Measurements from ENCODE around the gene MSGN1. TPM values are rescaled to one million over a fixed set of nuclear protein-coding genes. Genes with fewer than 3 reads are reported as not detected.

Gene MSGN1
- total RNA-seq, 1 experiment from 2014 or later = not detected

GRCh38 chr2:17830053-17831034 is 14.1 kb downstream of the MSGN1 start:
- no peaks in the 10 kb centered on the region for H3K9me3 ChIP-seq (ENCODE audit: control insufficient read depth in 1 of 2, insufficient read depth in 1 of 2, low read depth in 1 of 2, low read length in 2 of 2)
- H3K27ac ChIP-seq (ENCODE audit: low read depth, low read length) = no peak overlapping the region
- intact Hi-C loops (cut with micrococcal nuclease) = loop anchor here (5.0 kb wide), 2 partner anchors 358 to 1058 kb away; no protein-coding TSS in a partner anchor
- ChIA-PET CTCF (interaction anchor here (1.4 kb wide), 1 partner anchor 9 kb away, joined by 3 read pairs; no protein-coding TSS in a partner anchor), RAD21 (ENCODE audit: low non-redundant PET in 1 of 2, low total read pairs in 2 of 2, uncharacterized antibody in 2 of 2, unreplicated experiment in 2 of 2) (no interaction called here), POLR2A (no interaction called here)
- H3K4me3 ChIP-seq (replicated peaks in 1 of 2; ENCODE audit: low read depth in 1 of 2, low read length in 2 of 2) = peak overlapping the region in 1 of 2 experiments; percentile 40; a peak in 3 of 4 replicates
- H4K20me1 ChIP-seq (ENCODE audit: insufficient read depth) = no peaks in the 10 kb centered on the region
- DNase-seq (ENCODE audit: low read depth, low spot score) = peak; percentile 82
- peaks cover 0 to 10% of the 10 kb centered on the region in 2 experiments; a peak in 1 of 4 replicates for H3K4me1 ChIP-seq (ENCODE audit: control insufficient read depth in 1 of 2, insufficient read depth in 2 of 2, low read length in 2 of 2)
- no peak overlapping the region for H3K9ac ChIP-seq (ENCODE audit: low read length)
- no peaks in the 10 kb centered on the region for H3K36me3 ChIP-seq (ENCODE audit: control insufficient read depth in 1 of 2, insufficient read depth in 2 of 2, low read length in 2 of 2)
- no peaks in the 10 kb centered on the region for H3K9me2 ChIP-seq (ENCODE audit: insufficient read depth)
- H3K79me2 ChIP-seq (ENCODE audit: insufficient read depth, low read length) = no peaks in the 10 kb centered on the region
- peak; percentile 100 for ATAC-seq
- BruUV-seq (replicated peaks) = no TSS peak
- no peaks in the 10 kb centered on the region for H3K27me3 ChIP-seq (ENCODE audit: insufficient read depth, low read length)
- peak overlapping the region; percentile 73 for H3K4me2 ChIP-seq (ENCODE audit: low read length)
- H2AFZ ChIP-seq (ENCODE audit: low read depth, low read length, poor library complexity, severe bottlenecking) = peak overlapping the region; percentile 97
- TF ChIP-seq EZH2phosphoT487 (IDR thresholded peaks at IDR 0.05; ENCODE audit: borderline replicate concordance) (no peak), ELF1 (IDR thresholded peaks at IDR 0.05; ENCODE audit: borderline replicate concordance, low read depth) (no peak), SIN3A (IDR thresholded peaks at IDR 0.05; ENCODE audit: low read depth) (no peak), JUND (IDR thresholded peaks at IDR 0.05) (no peak), YY1 (IDR thresholded peaks at IDR 0.05; ENCODE audit: extremely low read depth, insufficient replicate concordance, low read depth, low read length) (peak; percentile 54), EGR1 (IDR thresholded peaks at IDR 0.05; ENCODE audit: low read depth) (no peak), POLR2A (IDR thresholded peaks at IDR 0.05; ENCODE audit: borderline replicate concordance, extremely low read depth, insufficient read depth, insufficient read length) (no peak), SP1 (IDR thresholded peaks at IDR 0.05; ENCODE audit: low read depth) (peak; percentile 49; the same call in 1 of the 2 replicates), CEBPB (IDR thresholded peaks at IDR 0.05; ENCODE audit: low read depth) (no peak), RAD21 (IDR thresholded peaks at IDR 0.05; ENCODE audit: low read depth) (peak; percentile 74), TCF7L2 (IDR thresholded peaks at IDR 0.05; ENCODE audit: borderline replicate concordance, extremely low read depth, insufficient read depth, insufficient read length) (no peak), ZNF274 (IDR thresholded peaks at IDR 0.05; ENCODE audit: low read depth, low read length) (no peak), FOSL1 (IDR thresholded peaks at IDR 0.05; ENCODE audit: low read depth) (no peak), ZFX (IDR thresholded peaks at IDR 0.05) (no peak)
- TF ChIP-seq, protein P1, sequence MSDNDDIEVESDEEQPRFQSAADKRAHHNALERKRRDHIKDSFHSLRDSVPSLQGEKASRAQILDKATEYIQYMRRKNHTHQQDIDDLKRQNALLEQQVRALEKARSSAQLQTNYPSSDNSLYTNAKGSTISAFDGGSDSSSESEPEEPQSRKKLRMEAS (IDR thresholded peaks at IDR 0.05) = peak; percentile 70
- TF ChIP-seq, protein P2, sequence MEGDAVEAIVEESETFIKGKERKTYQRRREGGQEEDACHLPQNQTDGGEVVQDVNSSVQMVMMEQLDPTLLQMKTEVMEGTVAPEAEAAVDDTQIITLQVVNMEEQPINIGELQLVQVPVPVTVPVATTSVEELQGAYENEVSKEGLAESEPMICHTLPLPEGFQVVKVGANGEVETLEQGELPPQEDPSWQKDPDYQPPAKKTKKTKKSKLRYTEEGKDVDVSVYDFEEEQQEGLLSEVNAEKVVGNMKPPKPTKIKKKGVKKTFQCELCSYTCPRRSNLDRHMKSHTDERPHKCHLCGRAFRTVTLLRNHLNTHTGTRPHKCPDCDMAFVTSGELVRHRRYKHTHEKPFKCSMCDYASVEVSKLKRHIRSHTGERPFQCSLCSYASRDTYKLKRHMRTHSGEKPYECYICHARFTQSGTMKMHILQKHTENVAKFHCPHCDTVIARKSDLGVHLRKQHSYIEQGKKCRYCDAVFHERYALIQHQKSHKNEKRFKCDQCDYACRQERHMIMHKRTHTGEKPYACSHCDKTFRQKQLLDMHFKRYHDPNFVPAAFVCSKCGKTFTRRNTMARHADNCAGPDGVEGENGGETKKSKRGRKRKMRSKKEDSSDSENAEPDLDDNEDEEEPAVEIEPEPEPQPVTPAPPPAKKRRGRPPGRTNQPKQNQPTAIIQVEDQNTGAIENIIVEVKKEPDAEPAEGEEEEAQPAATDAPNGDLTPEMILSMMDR (IDR thresholded peaks at IDR 0.05 in 2 of 3, conservative IDR thresholded peaks at IDR 0.05 in 1 of 3; ENCODE audit: borderline replicate concordance in 1 of 3, insufficient read depth in 1 of 3, low read depth in 2 of 3, low read length in 2 of 3) = peak; percentile 94 to 98 (median 97)
- TF ChIP-seq, protein P3, sequence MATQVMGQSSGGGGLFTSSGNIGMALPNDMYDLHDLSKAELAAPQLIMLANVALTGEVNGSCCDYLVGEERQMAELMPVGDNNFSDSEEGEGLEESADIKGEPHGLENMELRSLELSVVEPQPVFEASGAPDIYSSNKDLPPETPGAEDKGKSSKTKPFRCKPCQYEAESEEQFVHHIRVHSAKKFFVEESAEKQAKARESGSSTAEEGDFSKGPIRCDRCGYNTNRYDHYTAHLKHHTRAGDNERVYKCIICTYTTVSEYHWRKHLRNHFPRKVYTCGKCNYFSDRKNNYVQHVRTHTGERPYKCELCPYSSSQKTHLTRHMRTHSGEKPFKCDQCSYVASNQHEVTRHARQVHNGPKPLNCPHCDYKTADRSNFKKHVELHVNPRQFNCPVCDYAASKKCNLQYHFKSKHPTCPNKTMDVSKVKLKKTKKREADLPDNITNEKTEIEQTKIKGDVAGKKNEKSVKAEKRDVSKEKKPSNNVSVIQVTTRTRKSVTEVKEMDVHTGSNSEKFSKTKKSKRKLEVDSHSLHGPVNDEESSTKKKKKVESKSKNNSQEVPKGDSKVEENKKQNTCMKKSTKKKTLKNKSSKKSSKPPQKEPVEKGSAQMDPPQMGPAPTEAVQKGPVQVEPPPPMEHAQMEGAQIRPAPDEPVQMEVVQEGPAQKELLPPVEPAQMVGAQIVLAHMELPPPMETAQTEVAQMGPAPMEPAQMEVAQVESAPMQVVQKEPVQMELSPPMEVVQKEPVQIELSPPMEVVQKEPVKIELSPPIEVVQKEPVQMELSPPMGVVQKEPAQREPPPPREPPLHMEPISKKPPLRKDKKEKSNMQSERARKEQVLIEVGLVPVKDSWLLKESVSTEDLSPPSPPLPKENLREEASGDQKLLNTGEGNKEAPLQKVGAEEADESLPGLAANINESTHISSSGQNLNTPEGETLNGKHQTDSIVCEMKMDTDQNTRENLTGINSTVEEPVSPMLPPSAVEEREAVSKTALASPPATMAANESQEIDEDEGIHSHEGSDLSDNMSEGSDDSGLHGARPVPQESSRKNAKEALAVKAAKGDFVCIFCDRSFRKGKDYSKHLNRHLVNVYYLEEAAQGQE (IDR thresholded peaks at IDR 0.05; ENCODE audit: low read depth) = no peak
- TF ChIP-seq, protein P4, sequence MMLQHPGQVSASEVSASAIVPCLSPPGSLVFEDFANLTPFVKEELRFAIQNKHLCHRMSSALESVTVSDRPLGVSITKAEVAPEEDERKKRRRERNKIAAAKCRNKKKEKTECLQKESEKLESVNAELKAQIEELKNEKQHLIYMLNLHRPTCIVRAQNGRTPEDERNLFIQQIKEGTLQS (IDR thresholded peaks at IDR 0.05) = no peak

All from HCT116 (cell line).